ENCODE results near the gene MARK3.

Gene MARK3

GRCh38 chr14:103552011-103552845 is 167.0 kb downstream of the MARK3 start:
- DNase-seq: no peak

DNA sequence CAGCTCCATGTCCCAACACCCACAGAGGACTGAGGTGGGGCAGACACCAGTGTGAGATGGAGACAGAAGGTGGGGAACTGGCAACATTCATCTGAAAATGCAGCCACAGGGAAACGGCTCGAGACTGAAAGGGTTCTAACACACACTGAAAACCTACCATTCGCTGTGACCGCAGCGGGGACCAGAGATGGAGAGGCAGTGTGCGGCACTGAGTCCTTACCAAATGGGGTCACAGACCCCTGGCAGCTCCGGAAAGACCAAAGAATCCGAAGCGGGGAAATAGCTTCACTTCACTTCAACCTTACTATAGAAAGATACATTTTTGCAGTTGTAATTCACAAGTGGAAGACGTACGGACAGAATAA is 167.6 kb downstream of the MARK3 start:
- DNase-seq: no peak
